IMR-90 (cell line): ENCODE measurements around the gene ETV6. TPM values are rescaled to one million over a fixed set of nuclear protein-coding genes. Genes with fewer than 3 reads are reported as not detected.

Source experiments
- ATAC-seq: fragments of 200-7000 bp; cut with Tn5 transposase; 2 replicates; pipeline ENCODE4 v1.9.1; 2020; ENCODE audit warnings: low read depth, mild to moderate bottlenecking, moderate library complexity
- BruUV-seq: library from RNA; stranded (reverse); fragments of 400-500 nt; replicated peaks from 2 replicates; lab custom pipeline; 2021; lab: Mats Ljungman, UMichigan
- CTCF ChIA-PET: fragments of 300-600 bp; formaldehyde crosslinking; extraction: SDS; loops from one replicate; lab custom pipeline; 2021; ENCODE audit warnings: antibody characterized with exemption; lab: Yijun Ruan, JAX
- POLR2A ChIA-PET: fragments of 300-600 bp; sonication (Branson Sonifier 250); formaldehyde crosslinking; loops from one replicate; lab custom pipeline; 2022; ENCODE audit warnings: antibody characterized with exemption; ENCODE audit not compliant: unreplicated experiment; lab: Charles Lee
- DNase-seq: peaks from one replicate; pipeline ENCODE4 v3.0.0; 2013
- H2AFZ ChIP-seq: replicated peaks from 2 replicates; pipeline ENCODE3; 2013; ENCODE audit warnings: low read length, mild to moderate bottlenecking; ENCODE audit not compliant: poor library complexity
- H2AK5ac ChIP-seq: 2 replicates; pipeline ENCODE4 v1.6.1; 2013; ENCODE audit warnings: low read depth, low read length, inconsistent platforms
- H2AK9ac ChIP-seq: replicated peaks from 2 replicates; pipeline ENCODE3; 2013; ENCODE audit warnings: mild to moderate bottlenecking, low read depth, low read length, moderate library complexity; ENCODE audit not compliant: poor library complexity
- H2BK120ac ChIP-seq: 2 replicates; pipeline ENCODE4 v1.6.1; 2013; ENCODE audit warnings: low read depth, low read length, inconsistent platforms
- H2BK15ac ChIP-seq: 3 replicates; pipeline ENCODE4 v1.6.1; 2013; ENCODE audit warnings: low read depth, low read length, inconsistent platforms
- H2BK20ac ChIP-seq: 2 replicates; pipeline ENCODE4 v1.6.1; 2013; ENCODE audit warnings: low read depth, mild to moderate bottlenecking, inconsistent platforms, low read length, moderate library complexity
- H2BK5ac ChIP-seq: 2 replicates; pipeline ENCODE4 v1.6.1; 2013; ENCODE audit warnings: mild to moderate bottlenecking, low read depth, low read length, inconsistent platforms; ENCODE audit not compliant: poor library complexity, severe bottlenecking
- H3K14ac ChIP-seq: replicated peaks from 2 replicates; pipeline ENCODE4 v1.6.1; 2013; ENCODE audit warnings: low read depth, low read length, inconsistent platforms
- H3K18ac ChIP-seq: 2 replicates; pipeline ENCODE4 v1.6.1; 2013; ENCODE audit warnings: low read depth, low read length, control low read depth
- H3K23ac ChIP-seq: 2 replicates; pipeline ENCODE4 v1.6.1; 2013; ENCODE audit warnings: low read depth, low read length, inconsistent platforms
- H3K27ac ChIP-seq: 2 replicates; pipeline ENCODE4 v1.5.1; 2013; ENCODE audit warnings: mild to moderate bottlenecking, control low read depth, low read length; ENCODE audit not compliant: insufficient read depth
- H3K27me3 ChIP-seq: 2 replicates; pipeline ENCODE4 v1.6.1; 2013; ENCODE audit warnings: low read length; ENCODE audit not compliant: control insufficient read depth, insufficient read depth
- H3K36me3 ChIP-seq: 2 replicates; pipeline ENCODE4 v1.6.1; 2013; ENCODE audit warnings: low read length, mixed read lengths; ENCODE audit not compliant: control insufficient read depth, insufficient read depth
- H3K4ac ChIP-seq: 2 replicates; pipeline ENCODE4 v1.6.1; 2013; ENCODE audit warnings: low read depth, low read length, inconsistent platforms
- H3K4me1 ChIP-seq: 2 replicates; pipeline ENCODE4 v1.6.1; 2013; ENCODE audit warnings: low read length, mixed read lengths; ENCODE audit not compliant: control insufficient read depth, insufficient read depth
- H3K4me2 ChIP-seq: 2 replicates; pipeline ENCODE4 v1.6.1; 2013; ENCODE audit warnings: low read depth, mild to moderate bottlenecking, control low read depth, low read length, moderate library complexity
- H3K4me3 ChIP-seq: 2 replicates; pipeline ENCODE4 v1.5.1; 2013; ENCODE audit warnings: low read depth, mild to moderate bottlenecking, control low read depth, low read length, moderate library complexity; ENCODE audit not compliant: insufficient read depth
- H3K56ac ChIP-seq: 2 replicates; pipeline ENCODE4 v1.6.1; 2013; ENCODE audit warnings: low read length, inconsistent platforms; ENCODE audit not compliant: insufficient read depth; ENCODE audit errors: extremely low read depth
- H3K79me1 ChIP-seq, 2 experiments: 2 replicates each; pipeline ENCODE4 v1.6.1; 2013; ENCODE audit warnings: low read length in 2 of 2, inconsistent platforms in 1 of 2, low read depth in 1 of 2
- H3K9ac ChIP-seq: 2 replicates; pipeline ENCODE4 v1.6.1; 2013; ENCODE audit warnings: low read depth, low read length, control low read depth
- H3K9me1 ChIP-seq: 2 replicates; pipeline ENCODE4 v1.6.1; 2013; ENCODE audit warnings: low read length, inconsistent platforms; ENCODE audit not compliant: insufficient read depth
- H3K9me3 ChIP-seq: 2 replicates; pipeline ENCODE4 v1.6.1; 2013; ENCODE audit warnings: low read length; ENCODE audit not compliant: control insufficient read depth, insufficient read depth
- H4K20me1 ChIP-seq: 2 replicates; pipeline ENCODE4 v1.6.1; 2013; ENCODE audit warnings: low read length, inconsistent platforms; ENCODE audit not compliant: insufficient read depth
- H4K5ac ChIP-seq: 2 replicates; pipeline ENCODE4 v1.6.1; 2013; ENCODE audit warnings: mild to moderate bottlenecking, low read depth, low read length, control low read depth
- H4K8ac ChIP-seq, 2 experiments: 2 replicates each; pipeline ENCODE4 v1.6.1; 2013; ENCODE audit warnings: low read depth in 2 of 2, low read length in 2 of 2, control low read depth in 1 of 2, inconsistent platforms in 1 of 2
- H4K91ac ChIP-seq: 2 replicates; pipeline ENCODE4 v1.6.1; 2013; ENCODE audit warnings: low read depth, low read length, inconsistent platforms; ENCODE audit not compliant: insufficient read depth
- BHLHE40 ChIP-seq: fragments of 150-350 bp; IDR thresholded peaks from 2 replicates; pipeline ENCODE4 v1.6.1; 2016; ENCODE audit warnings: mild to moderate bottlenecking, low read depth, low read length
- CHD1 ChIP-seq: IDR thresholded peaks from 2 replicates; pipeline ENCODE4 v1.6.1; 2012; ENCODE audit warnings: low read depth, low read length, improper control_type of control experiment
- FOS ChIP-seq: fragments of 150-350 bp; IDR thresholded peaks from 2 replicates; pipeline ENCODE4 v1.6.1; 2016; ENCODE audit warnings: low read depth, low read length
- MAZ ChIP-seq: IDR thresholded peaks from 2 replicates; pipeline ENCODE4 v1.6.1; 2012; ENCODE audit warnings: low read depth, mild to moderate bottlenecking, low read length, improper control_type of control experiment, moderate library complexity, borderline replicate concordance
- MXI1 ChIP-seq: IDR thresholded peaks from 2 replicates; pipeline ENCODE4 v1.6.1; 2012; ENCODE audit warnings: low read depth, mild to moderate bottlenecking, low read length, moderate library complexity, borderline replicate concordance
- NFE2L2 ChIP-seq: fragments of 150-350 bp; IDR thresholded peaks from 2 replicates; pipeline ENCODE4 v1.6.1; 2016; ENCODE audit warnings: low read depth, mild to moderate bottlenecking, low read length
- POLR2A ChIP-seq: IDR thresholded peaks from 2 replicates; pipeline ENCODE4 v1.6.1; 2012; ENCODE audit warnings: mild to moderate bottlenecking, low read depth, low read length
- RAD21 ChIP-seq: IDR thresholded peaks from 2 replicates; pipeline ENCODE4 v1.6.1; 2012; ENCODE audit warnings: low read length, improper control_type of control experiment
- RFX5 ChIP-seq: IDR thresholded peaks from 2 replicates; pipeline ENCODE4 v1.8.0; 2012; ENCODE audit warnings: low read depth, mild to moderate bottlenecking, low read length, moderate library complexity
- SMC3 ChIP-seq: fragments of 150-350 bp; IDR thresholded peaks from 2 replicates; pipeline ENCODE4 v1.6.1; 2016; ENCODE audit warnings: low read depth, mild to moderate bottlenecking, antibody characterized with exemption, low read length, moderate library complexity
- WGBS, 2 experiments: methylation state at CpG; one replicate each; pipeline versions ENCODE4 v1.1.5 to v1.1.7; 2013; ENCODE audit warnings: missing lambda C conversion rate in 2 of 2; ENCODE audit not compliant: insufficient read length in 1 of 2; ENCODE audit errors: extremely low coverage in 2 of 2; 5-methylcytosine and 5-hydroxymethylcytosine counted together
- dilution Hi-C: fragments of 300-500 bp; cut with HindIII; formaldehyde crosslinking; loops from one replicate; pipeline ENCODE4 v1.14.3; 2018; ENCODE audit warnings: low sequenced_read_pairs; ENCODE audit not compliant: unreplicated experiment
- in situ Hi-C: fragments of 300-500 bp; cut with MboI; formaldehyde crosslinking; loops from 3 replicates; pipeline ENCODE4 v1.14.3; 2019; ENCODE audit warnings: low sequenced_read_pairs, inconsistent platforms, mixed read lengths
- intact Hi-C: fragments of 100-400 bp; cut with micrococcal nuclease; formaldehyde crosslinking; loops from 2 replicates; pipeline ENCODE4 v1.10.0; 2022
- polyA plus RNA-seq, 3 experiments: library from polyadenylated mRNA; depleted of rRNA; stranded (reverse); fragments of >200 nt; gene quantifications; 2 replicates each; pipeline ENCODE4 v1.2.3, GENCODE V29; 2012; ENCODE audit warnings: low replicate concordance in 1 of 3
- total RNA-seq: library from RNA; depleted of rRNA; stranded (reverse); fragments of >200 nt; gene quantifications from 2 replicates; pipeline ENCODE4 v1.2.3, GENCODE V29; 2012
- TF ChIP-seq, protein P1 (sequence below): fragments of 150-350 bp; IDR thresholded peaks from 2 replicates; pipeline ENCODE4 v1.6.1; 2016; ENCODE audit warnings: low read depth, mild to moderate bottlenecking, low read length, moderate library complexity, borderline replicate concordance
- TF ChIP-seq, protein P2 (sequence below): conservative IDR thresholded peaks from 2 replicates; pipeline ENCODE4 v1.5.1; 2012; ENCODE audit warnings: mild to moderate bottlenecking, low read depth, low read length, improper control_type of control experiment

The ETV6 gene
- total and polyA plus RNA-seq, 2 of the 4 experiments (the other 2 are of a cell fraction) = 8.4 to 9.9 TPM

DNA sequence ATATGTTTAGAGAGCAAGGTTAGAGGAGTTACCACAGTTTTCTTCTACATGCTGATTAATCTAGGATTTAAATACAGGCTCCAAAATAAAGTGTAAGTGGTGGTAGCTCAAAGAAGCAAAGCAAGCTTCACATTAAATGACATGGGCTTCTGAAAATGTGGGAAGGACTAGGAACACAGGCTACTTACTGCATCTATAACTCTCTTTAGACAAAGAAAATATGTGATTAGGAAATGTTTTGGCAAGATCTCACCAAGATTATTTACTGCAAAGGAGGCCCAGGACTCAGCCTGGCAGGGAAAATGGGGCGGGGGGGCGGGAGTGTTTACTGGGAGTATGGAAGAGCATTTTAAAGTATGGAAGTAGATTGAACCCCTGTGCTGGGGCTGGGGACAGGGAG lies 39.4 kb downstream of the ETV6 start:
- Histone ChIP-seq H4K8ac (peak overlapping the region in 1 of 2 experiments; percentile 36; a peak in 1 of 4 replicates), H3K79me1 (peaks cover 35 to 84% of the 10 kb centered on the region in 2 experiments), H2BK120ac (peak overlapping the region; percentile 4; the same call in 1 of the 2 replicates), H4K20me1 (peaks cover 41% of the 10 kb centered on the region), H3K4ac (peak overlapping the region; percentile 17), H3K4me3 (no peak overlapping the region), H4K5ac (peak overlapping the region; percentile 84), H3K56ac (no peak overlapping the region), H3K18ac (peak overlapping the region; percentile 51), H2BK20ac (no peak overlapping the region), H3K27ac (peak overlapping the region; percentile 81; the same call in 1 of the 2 replicates), H3K14ac (peak overlapping the region; percentile 81; the same call in 1 of the 2 replicates), H3K36me3 (0 out of 2 replicates have a peak, but pooled peaks cover 1% of the 10 kb centered on the region), H2AK5ac (no peak overlapping the region), H3K4me1 (peaks cover 17% of the 10 kb centered on the region), H2AFZ (no peak overlapping the region), H3K9me3 (no peaks in the 10 kb centered on the region), H3K27me3 (no peaks in the 10 kb centered on the region), H4K91ac (peak overlapping the region; percentile 60), H3K23ac (peak overlapping the region; percentile 66; the same call in 1 of the 2 replicates), H3K9me1 (peaks cover 24% of the 10 kb centered on the region), H2AK9ac (no peak overlapping the region), H3K4me2 (peak overlapping the region; percentile 41), H2BK15ac (no peak overlapping the region; the same call in 2 of the 3 replicates), H3K9ac (peak overlapping the region; percentile 47), H2BK5ac (peak overlapping the region; percentile 28)
- no TSS peak for BruUV-seq
- ATAC-seq (peak; percentile 52), DNase-seq (peak; percentile 55)
- dilution Hi-C loops = no loop called here
- ChIA-PET POLR2A (no interaction called here), CTCF (no interaction called here)
- TF ChIP-seq, protein P1, sequence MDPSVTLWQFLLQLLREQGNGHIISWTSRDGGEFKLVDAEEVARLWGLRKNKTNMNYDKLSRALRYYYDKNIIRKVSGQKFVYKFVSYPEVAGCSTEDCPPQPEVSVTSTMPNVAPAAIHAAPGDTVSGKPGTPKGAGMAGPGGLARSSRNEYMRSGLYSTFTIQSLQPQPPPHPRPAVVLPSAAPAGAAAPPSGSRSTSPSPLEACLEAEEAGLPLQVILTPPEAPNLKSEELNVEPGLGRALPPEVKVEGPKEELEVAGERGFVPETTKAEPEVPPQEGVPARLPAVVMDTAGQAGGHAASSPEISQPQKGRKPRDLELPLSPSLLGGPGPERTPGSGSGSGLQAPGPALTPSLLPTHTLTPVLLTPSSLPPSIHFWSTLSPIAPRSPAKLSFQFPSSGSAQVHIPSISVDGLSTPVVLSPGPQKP = no peak
- TF ChIP-seq RFX5 (no peak), SMC3 (no peak), MAZ (no peak), NFE2L2 (no peak), BHLHE40 (no peak), RAD21 (no peak), FOS (no peak), POLR2A (no peak), MXI1 (no peak), CHD1 (no peak)
- TF ChIP-seq, protein P2, sequence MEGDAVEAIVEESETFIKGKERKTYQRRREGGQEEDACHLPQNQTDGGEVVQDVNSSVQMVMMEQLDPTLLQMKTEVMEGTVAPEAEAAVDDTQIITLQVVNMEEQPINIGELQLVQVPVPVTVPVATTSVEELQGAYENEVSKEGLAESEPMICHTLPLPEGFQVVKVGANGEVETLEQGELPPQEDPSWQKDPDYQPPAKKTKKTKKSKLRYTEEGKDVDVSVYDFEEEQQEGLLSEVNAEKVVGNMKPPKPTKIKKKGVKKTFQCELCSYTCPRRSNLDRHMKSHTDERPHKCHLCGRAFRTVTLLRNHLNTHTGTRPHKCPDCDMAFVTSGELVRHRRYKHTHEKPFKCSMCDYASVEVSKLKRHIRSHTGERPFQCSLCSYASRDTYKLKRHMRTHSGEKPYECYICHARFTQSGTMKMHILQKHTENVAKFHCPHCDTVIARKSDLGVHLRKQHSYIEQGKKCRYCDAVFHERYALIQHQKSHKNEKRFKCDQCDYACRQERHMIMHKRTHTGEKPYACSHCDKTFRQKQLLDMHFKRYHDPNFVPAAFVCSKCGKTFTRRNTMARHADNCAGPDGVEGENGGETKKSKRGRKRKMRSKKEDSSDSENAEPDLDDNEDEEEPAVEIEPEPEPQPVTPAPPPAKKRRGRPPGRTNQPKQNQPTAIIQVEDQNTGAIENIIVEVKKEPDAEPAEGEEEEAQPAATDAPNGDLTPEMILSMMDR = no peak
- WGBS, 2 experiments = no CpG with 5 or more reads among the region's 2 CpGs
- intact Hi-C loops = no loop called here
- in situ Hi-C loops = no loop called here
